Coronary artery (tissue), 2 donors: ENCODE results near the gene GTF2I.
"Not testable (repeated sequence)": the region's sequence is repeated elsewhere in the genome, so short reads cannot be mapped to it uniquely, and the experiment has no call there.

Experiments
- DNase-seq: peaks from one replicate; pipeline ENCODE4 v3.0.0-alpha.2; 2017; ENCODE audit warnings: low spot score
- H3K27ac ChIP-seq, 2 donors: fragments of 200-600 bp; sonication (generic); one replicate each; pipeline ENCODE4 v1.5.1; 2016 to 2019
- H3K4me3 ChIP-seq: fragments of 200-600 bp; sonication (generic); 2 replicates; pipeline ENCODE4 v1.5.1; 2016; ENCODE audit warnings: mild to moderate bottlenecking, moderate library complexity
- TF ChIP-seq, protein P1 (sequence below): fragments of 200-600 bp; sonication (generic); IDR thresholded peaks from one replicate; pipeline ENCODE4 v1.5.1; 2019; ENCODE audit warnings: antibody characterized with exemption

GTF2I gene

DNA sequence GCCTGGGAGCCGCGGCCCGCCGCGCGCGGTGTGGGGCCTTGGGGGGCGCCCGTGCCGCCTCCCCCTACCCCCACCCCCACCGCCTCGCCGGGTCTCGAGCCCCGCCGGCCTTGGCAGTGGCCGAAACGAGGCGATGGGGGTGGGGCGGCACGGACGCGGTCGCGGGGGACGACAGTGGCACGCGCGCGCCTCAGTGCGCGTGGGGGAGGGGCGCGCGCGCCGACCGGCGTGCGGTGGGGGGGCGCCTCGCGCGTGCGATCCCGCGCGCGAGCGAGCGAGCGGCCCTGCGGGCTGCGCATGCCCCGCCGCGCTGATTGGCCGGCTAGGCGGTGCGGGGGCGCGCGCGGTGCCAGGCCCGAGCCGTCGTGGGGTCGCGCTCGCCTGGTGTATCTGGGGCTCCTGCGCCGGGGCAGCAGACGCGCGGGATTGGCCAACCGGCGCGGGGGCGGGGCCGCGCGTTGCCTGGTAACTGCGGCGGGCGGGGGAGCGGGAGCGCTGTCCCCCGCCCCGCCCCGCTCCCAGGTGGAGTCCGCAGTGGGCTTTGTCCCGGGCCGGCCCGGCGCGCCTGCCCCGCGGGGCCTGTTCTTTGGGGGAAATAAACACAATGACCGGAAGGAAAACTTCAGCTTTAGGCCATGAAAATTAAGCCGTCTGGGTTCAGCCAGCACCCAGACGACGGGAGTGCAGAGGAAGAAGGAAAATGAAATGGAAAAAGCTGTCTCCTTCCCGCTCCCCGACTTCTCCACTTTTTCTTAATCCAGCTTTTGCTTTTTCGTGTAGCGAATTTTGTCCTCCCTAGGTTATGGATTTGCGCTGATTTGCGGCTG is 873 bp downstream of the GTF2I start:
- peak overlapping the region; percentile 95 to 98 for H3K27ac ChIP-seq
- peak; percentile 91 for DNase-seq
- H3K4me3 ChIP-seq: peak overlapping the region; percentile 95
- TF ChIP-seq, protein P1, sequence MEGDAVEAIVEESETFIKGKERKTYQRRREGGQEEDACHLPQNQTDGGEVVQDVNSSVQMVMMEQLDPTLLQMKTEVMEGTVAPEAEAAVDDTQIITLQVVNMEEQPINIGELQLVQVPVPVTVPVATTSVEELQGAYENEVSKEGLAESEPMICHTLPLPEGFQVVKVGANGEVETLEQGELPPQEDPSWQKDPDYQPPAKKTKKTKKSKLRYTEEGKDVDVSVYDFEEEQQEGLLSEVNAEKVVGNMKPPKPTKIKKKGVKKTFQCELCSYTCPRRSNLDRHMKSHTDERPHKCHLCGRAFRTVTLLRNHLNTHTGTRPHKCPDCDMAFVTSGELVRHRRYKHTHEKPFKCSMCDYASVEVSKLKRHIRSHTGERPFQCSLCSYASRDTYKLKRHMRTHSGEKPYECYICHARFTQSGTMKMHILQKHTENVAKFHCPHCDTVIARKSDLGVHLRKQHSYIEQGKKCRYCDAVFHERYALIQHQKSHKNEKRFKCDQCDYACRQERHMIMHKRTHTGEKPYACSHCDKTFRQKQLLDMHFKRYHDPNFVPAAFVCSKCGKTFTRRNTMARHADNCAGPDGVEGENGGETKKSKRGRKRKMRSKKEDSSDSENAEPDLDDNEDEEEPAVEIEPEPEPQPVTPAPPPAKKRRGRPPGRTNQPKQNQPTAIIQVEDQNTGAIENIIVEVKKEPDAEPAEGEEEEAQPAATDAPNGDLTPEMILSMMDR: no peak

DNA sequence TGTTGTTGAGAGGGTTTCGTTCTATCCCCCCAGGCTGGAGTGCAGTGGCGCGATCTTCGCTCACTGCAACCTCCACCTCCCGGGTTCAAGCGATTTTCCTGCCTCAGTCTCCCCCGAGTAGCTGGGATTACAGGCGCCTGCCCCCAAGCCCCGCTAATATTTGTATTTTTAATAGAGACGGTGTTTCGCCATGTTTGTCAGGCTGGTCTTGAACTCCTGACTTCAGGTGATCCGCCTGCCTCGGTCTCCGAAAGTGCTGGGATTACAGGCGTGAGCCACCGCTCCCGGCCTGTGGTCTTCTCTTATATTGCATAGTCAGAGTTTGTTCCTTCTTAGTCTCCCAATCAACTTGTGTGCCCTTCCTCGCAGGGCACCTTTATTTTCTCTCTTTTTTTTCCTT is 2.7 kb downstream of the GTF2I start:
- not testable (repeated sequence) for H3K4me3 ChIP-seq, DNase-seq
- H3K27ac ChIP-seq: peak overlapping the region in 1 of 2 donors; percentile 44

DNA sequence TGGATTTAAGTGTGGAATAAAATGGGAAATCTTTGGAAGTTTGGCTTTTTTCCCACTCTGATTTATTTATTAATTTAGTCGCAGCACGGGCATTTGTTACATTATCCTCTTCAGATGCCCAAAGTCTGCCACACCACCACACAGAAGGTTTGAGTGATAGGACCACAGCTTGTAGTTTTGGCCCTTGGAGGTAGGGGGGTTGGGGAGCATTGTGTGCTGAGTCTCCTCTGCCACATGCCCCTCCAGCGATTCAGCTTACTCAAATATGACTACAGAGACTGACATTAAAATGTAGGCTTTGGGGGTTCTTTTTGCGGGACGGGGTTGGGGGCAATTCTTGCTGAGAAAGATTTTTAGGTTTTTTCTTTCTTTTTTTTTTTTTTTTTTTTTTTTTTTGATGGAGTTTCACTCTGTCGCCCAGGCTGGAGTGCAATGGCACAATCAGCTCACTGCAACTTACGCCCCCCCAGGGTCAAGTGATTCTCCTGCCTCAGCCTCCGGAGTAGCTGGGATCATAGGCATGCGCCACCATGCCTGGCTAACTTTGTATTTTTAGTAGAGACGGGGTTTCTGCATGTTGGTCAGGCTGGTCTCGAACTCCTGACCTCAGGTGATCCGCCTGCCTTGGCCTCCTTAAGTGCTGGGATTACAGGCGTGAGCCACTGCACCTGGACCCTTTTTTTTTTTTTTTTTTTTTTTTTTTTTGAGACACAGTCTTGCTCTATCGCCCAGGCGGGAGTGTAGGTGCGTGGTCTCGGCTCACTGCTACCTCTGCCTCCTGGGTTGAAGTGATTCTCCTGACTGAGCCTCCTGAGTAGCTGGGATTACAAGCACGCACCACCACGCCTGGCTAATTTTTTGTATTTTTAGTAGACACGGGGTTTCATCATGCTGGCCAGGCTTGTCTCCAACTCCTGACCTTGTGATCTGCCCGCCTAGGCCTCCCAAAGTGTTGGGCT is 4.6 kb downstream of the GTF2I start:
- DNase-seq, H3K4me3 ChIP-seq: not testable (repeated sequence)
- H3K27ac ChIP-seq: peak overlapping the region in 1 of 2 donors; percentile 5

DNA sequence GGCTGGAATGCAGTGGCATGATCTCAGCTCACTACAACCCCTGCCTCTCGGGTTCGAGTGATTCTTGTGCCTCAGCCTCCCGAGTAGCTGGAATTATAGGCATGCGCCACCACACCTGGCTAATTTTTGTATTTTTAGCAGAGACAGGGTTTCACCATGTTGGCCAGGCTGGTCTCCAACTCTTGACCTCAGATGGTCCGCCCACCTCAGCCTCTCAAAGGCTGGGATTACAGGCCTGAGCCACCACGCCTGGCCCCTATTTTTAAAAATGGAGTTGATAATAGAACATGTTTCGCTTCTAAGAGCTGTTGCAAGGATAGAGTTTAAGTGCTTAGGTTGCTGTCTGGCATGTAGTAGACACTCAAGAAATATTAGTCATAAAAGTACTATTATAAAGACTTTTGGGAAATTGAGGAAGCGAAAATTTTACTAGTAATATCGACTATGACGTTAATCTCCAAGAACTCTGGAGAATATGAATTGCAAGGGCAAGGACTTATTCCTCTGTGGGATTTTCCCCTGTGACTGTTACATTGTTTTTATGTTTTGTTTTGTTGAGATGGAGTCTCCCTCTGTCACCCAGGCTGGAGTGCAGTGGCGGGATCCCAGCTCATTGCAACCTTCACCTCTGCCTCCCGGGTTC is 7.9 kb downstream of the GTF2I start:
- no peak for DNase-seq
- H3K27ac ChIP-seq: no peak overlapping the region
- H3K4me3 ChIP-seq: no peak overlapping the region
- TF ChIP-seq, protein P1: no peak

DNA sequence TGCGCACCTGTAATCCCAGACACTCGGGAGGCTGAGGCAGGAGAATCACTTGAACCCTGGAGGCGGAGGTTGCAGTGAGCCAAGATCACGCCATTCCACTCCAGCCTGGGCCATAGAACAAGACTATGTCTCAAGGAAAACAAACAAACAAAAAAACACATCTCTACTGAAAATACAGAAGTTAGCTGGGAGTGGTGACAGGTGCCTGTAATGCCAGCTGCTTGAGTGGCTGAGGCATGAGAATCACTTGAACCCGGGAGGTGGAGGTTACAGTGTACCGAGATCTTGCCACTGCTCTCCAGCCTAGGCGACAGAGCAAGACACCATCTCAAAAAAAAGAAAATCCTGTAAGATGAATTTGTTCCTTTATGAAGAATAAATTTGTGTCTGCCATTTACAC is 9.5 kb downstream of the GTF2I start:
- H3K27ac ChIP-seq, H3K4me3 ChIP-seq, DNase-seq: not testable (repeated sequence)

DNA sequence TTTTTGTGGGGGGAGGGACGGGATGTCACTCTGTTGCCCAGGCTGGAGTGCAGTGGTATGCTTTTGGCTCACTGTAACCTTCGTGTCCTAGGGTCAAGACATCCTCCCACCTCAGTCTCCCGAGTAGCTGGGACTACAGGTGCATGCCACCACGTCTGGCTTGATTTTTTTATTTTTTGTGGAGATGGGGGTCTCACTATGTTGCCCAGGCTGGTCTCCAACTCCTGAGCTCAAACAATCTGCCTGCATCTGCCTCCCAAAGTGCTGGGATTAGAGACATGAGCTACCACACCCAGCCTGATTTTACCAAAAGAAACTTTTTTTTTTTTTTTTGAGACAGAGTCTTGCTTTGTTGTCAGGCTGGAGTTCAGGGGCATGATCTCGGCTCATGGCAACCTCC is 10.0 kb downstream of the GTF2I start:
- not testable (repeated sequence) for H3K27ac ChIP-seq, H3K4me3 ChIP-seq, DNase-seq

DNA sequence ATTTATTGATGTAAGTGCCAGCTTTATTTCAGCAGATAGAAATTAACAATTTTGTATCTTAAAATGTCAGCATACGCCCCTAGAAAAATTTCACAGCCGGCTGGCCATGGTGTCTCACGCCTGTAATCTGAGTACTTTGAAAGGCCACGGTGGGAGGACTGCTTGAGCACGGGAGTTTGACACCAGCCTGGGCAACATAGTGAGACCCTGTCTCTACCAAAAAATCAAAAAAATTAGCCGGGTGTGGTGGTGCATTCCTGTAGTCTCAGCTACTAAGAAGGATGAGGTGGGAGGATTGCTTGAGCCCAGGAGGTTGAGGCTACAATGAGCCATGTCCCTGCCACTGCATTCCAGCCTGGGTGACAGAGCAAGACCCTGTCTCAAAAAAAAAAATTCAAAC is 14.1 kb downstream of the GTF2I start:
- TF ChIP-seq, protein P1: no peak
- no peak overlapping the region for H3K4me3 ChIP-seq
- H3K27ac ChIP-seq: no peak overlapping the region
- no peak for DNase-seq

DNA sequence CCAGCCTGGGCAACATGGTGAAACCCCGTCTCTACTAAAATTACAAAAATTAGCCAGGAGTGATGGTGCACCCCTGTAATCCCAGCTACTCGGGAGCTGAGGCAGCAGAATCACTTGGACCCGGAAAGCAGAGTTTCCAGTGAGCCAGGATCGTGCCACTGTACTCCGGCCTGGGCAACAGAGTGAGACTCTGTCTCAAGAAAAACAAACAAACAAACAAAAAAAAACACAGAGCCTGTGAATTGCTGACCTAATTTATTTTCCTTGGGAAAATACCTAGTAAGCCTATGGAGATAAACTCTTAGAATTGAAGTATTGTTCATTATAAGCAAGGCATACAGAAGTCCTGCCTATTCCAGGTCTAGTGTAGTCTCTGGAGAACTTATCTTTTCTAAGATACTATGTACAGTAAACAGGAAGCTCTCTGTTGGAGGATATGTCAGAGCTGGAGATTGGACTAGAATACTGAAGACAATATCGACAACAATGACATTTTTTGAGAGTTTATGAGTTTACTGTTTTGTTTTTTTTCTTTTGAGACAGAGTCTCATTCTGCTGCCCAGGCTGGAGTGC is 14.9 kb downstream of the GTF2I start:
- Histone ChIP-seq H3K27ac (no peak overlapping the region), H3K4me3 (no peak overlapping the region)
- no peak for DNase-seq
- TF ChIP-seq, protein P1: no peak
